Stimulated activated naive CD8-positive, alpha-beta T cell treated with anti-CD3 and anti-CD28 coated beads, Interleukin-15, Interleukin-2, amounts not matched to agents 100 U/mL and 50 U/mL, for 24 hours (primary cell): ENCODE measurements around the gene KCNH4.
"Not testable (repeated sequence)": the region's sequence is repeated elsewhere in the genome, so short reads cannot be mapped to it uniquely, and the experiment has no call there.

Experiments used
- ATAC-seq: fragments of 150-1000 bp; cut with Tn5 transposase; one replicate; pipeline ENCODE4 v1.10.0; 2021
- DNase-seq: peaks from one replicate; pipeline ENCODE4 v3.0.0; 2021

Gene KCNH4

GRCh38 chr17:42193969-42194899, 13.3 kb upstream of the KCNH4 start, which contains the start of gene GHDC:
TSS of gene GHDC (minus strand) at chr17:42194494. CDS start at chr17:42193581, 913 bp downstream.
- DNase-seq (peak; percentile 83), ATAC-seq (peak; percentile 97)

- ATAC-seq (no peak), DNase-seq (no peak)
Observed at GRCh38 chr17:42193216-42193968, 12.4 kb upstream of the KCNH4 start.

GRCh38 chr17:42192189-42193126, 11.5 kb upstream of the KCNH4 start:
- DNase-seq: no peak

GRCh38 chr17:42191275-42191608, 10.3 kb upstream of the KCNH4 start:
- no peak for DNase-seq
- ATAC-seq: no peak

More at GRCh38 chr17:42192189-42193126, 11.5 kb upstream of the KCNH4 start:
- no peak for ATAC-seq

- no peak for DNase-seq
- ATAC-seq: no peak
Observed at GRCh38 chr17:42190491-42191274, 9.7 kb upstream of the KCNH4 start.

- DNase-seq (no peak), ATAC-seq (no peak)
Observed at GRCh38 chr17:42189651-42189965, 8.7 kb upstream of the KCNH4 start.

GRCh38 chr17:42188749-42189650, 8.1 kb upstream of the KCNH4 start:
- DNase-seq: no peak

GRCh38 chr17:42187833-42188232, 6.9 kb upstream of the KCNH4 start:
- DNase-seq (no peak), ATAC-seq (no peak)

More at GRCh38 chr17:42188749-42189650, 8.1 kb upstream of the KCNH4 start:
- no peak for ATAC-seq

GRCh38 chr17:42186191-42186590, 5.2 kb upstream of the KCNH4 start:
- DNase-seq, ATAC-seq: not testable (repeated sequence)

- DNase-seq (no peak), ATAC-seq (no peak)
Observed at GRCh38 chr17:42185621-42185930, 4.6 kb upstream of the KCNH4 start.

GRCh38 chr17:42184713-42185620, 4.0 kb upstream of the KCNH4 start, which contains the start of gene HCRT:
TSS of gene HCRT (minus strand) at chr17:42185452. CDS start at chr17:42185365, 87 bp downstream.
- ATAC-seq (no peak), DNase-seq (no peak)

- peak; percentile 88 for DNase-seq
- ATAC-seq: peak; percentile 70
Observed at GRCh38 chr17:42183741-42184711, 3.1 kb upstream of the KCNH4 start.

GRCh38 chr17:42182927-42183734, 2.2 kb upstream of the KCNH4 start:
- no peak for DNase-seq
- ATAC-seq: no peak

- DNase-seq: no peak
- no peak for ATAC-seq
Observed at GRCh38 chr17:42181851-42182207, 887 bp upstream of the KCNH4 start.

- DNase-seq (no peak), ATAC-seq (no peak)
Observed at GRCh38 chr17:42180411-42180921, 476 bp downstream of the KCNH4 start.

GRCh38 chr17:42179911-42180410, 981 bp downstream of the KCNH4 start:
- ATAC-seq: no peak
- peak; percentile 43 for DNase-seq

GRCh38 chr17:42179335-42179734, 1.6 kb downstream of the KCNH4 start:
- ATAC-seq (no peak), DNase-seq (no peak)
